ENCODE results near the gene ATP2C2.
A peak's percentile ranks its signal among the peaks of the same experiment; 100 is the strongest.
"Not testable (repeated sequence)": the region's sequence is repeated elsewhere in the genome, so short reads cannot be mapped to it uniquely, and the experiment has no call there.

Gene ATP2C2

DNA sequence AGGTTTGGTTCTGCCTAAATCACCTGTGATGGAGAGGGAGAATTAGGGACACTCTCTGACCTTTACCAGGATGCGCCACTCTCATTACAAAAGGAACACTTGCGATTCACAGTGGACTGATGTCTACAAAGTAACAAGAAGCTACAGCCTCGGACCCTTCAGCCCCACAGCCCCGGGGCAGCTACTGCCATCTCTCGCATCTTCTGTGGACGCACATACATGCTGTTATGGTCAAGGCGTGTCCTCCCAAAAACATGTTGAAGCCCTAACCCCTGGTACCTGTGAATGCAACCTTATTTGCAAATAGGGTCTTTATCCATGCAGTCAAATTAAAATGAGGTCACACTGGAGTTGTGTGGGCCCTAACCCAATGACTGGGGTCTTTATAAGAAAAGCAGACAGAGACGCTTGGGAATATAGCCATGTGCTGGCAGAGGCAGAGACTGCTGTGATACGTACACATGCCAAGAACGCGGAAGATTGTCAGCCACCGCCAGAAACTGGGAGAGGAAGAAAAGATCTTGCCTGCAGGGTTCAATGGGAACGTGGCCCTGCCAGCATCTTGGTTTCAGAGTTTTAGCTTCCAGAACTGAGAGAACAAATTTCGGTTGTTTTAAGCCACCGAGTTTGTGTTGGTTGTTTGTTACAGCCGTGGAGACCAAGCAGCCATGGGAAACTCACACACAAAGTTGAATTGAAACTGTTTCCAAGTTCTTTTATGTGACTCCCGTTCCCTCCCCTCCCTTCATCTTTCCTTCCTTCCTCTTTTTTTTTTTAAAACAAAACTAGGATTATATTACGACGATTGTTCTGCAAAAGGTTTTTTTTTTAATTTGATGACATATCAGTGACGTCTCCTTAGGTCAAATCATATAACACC is 23.1 kb downstream of the ATP2C2 start:
- peak in 42 of 56 donors; percentile 6 to 79 (median 33) for DNase-seq

- no peak for DNase-seq
Observed at GRCh38 chr16:84392031-84392360, 23.7 kb downstream of the ATP2C2 start.

DNA sequence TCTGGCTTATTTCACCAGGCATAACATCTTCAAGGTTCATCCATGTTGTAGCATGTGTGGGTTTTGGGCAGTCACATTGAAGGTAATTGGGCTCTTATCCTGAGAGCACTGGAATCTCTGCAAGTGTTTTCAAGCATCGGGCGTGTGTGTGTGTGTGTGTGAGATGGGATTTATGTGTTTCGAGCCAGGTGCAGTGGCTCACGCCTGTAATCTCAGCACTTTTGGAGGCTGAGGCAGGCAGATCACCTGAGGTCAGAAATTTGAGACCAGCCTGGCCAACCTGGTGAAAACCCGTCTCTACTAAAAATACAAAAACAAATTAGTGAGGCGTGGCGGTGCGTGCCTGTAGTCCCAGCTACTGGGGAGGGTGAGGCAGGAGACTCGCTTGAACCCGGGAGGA is 27.7 kb downstream of the ATP2C2 start:
- not testable (repeated sequence) for DNase-seq

- DNase-seq = no peak
Observed at GRCh38 chr16:84396537-84397008, 28.2 kb downstream of the ATP2C2 start.

DNA sequence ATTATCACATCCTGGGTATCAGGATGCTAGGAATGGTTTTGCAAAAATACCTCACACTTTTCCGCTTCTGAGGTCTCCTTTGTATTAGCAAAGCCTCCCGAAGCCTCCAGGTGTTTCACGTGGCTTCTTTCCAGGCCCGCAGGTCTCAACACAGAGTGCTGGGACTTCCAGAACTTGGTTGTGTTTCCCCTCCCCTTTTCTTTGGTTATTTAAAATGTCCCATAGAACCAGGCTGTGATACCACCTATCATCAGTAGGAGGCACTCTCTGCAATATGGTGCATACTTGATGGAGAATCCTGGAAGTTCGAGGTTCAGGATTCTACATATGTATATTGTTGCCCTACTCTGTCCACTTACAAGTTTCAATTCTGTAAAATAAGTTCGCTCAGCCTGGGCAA is 28.8 kb downstream of the ATP2C2 start:
- no peak for DNase-seq

- no peak for DNase-seq
Observed at GRCh38 chr16:84398701-84399100, 30.4 kb downstream of the ATP2C2 start.

DNA sequence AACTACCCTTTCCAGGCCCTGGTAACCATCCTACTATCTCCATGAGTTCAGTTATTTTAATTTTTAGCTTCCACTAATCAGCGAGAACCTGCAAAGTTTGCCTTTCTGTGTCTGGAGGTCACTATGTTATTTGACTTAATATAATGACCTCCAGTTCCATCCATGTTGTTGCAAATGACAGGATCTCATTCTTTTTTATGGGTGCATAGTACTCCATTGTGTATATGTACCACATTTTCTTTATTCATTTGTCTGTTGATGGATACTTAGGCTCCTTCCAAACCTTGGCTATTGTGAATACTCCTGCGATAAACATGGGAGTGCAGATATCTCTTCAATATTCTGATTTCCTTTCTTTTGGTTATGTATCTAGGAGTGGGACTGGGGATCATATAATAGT is 31.6 kb downstream of the ATP2C2 start:
- DNase-seq = not testable (repeated sequence)

GRCh38 chr16:84403435-84403834 is 35.1 kb downstream of the ATP2C2 start:
- DNase-seq = not testable (repeated sequence)

DNA sequence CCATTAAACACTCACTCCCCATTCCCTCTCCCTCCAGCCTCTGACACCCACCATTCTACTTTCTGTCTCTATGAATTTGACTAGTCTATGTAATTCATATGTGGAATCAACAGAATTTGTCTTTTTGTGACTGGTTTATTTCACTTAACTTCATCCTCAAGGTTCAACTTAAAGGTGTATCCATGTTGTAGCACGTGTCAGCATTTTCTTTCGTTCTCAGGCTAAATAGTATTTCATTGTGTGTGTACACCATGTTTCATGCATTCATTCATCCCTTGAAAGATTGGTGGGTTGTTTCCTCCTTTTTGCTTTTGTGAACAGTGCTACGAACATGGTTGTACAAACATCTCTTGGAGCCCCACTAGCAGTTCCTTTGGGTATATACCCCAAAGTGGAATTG is 36.0 kb downstream of the ATP2C2 start:
- no peak for DNase-seq

DNA sequence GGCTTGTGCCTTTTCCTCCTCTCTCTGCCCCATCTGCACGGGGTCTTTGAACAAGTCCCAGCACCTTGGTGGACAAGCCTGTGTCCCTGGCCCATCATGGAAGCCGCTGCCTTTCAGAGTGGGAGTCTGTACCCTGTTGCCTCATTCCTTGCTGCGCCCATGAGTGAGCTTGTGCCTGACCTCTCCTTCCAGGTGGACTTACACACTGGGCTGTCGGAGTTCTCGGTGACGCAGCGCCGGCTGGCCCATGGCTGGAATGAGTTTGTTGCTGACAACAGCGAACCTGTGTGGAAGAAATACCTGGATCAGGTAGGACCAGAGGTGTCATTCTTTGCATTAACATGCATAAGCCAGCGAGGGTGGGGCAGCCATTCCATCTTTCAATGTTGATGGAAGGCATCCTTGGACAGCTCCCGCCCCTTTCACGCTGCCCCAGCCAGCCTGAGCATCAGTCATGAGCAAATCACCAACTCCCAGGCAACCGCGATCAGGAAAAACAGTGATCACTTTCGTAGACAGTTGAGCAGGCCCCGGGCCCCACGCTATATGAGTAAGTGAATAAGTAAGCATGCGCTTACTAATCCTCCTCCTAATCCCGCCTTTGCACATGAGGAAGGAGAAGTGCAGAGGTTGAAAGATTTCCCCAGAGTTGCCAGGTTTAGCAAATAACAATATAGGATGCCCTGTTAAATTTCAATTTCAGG is 36.8 kb downstream of the ATP2C2 start:
- no peak for DNase-seq

- peak; percentile 7 to 89 (median 76) for DNase-seq
Observed at GRCh38 chr16:84406006-84406963, 37.9 kb downstream of the ATP2C2 start.

DNA sequence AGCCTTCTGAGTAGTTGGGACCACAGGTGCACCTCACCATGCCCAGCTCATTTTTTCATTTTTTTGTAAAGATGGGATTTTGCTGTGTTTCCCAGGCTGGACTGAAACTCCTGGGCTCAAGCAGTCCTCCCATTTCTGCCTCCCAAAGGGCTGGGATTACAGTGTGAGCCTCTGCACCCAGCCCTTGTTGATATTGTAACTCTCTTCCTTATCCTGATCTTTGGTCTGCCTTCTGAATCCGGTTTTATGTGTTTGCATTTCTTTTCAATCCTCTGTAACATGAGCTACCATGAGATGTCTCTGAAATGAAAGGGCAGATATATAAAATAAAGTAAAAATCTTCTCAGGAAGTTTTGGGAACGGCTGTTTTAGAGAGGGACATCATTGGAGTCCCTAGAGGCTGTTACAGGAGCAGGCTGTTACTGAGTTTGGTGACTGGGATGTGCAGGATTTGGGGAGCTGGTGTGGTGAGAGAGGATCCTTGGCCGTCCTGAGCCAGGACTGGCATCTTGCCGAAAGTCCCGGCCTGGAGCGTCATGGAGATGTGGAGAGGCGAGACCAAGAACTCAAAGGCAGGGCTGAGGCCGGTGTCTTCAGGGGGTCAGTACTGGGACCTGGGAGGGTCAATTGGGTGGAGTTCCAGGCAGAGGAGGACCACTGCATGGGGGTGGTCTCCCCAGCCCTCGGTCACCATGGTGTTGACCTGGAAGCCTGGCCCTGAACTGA is 39.4 kb downstream of the ATP2C2 start:
- DNase-seq = no peak

- DNase-seq = no peak
Observed at GRCh38 chr16:84408314-84408690, 40.0 kb downstream of the ATP2C2 start.

- DNase-seq = no peak
Observed at GRCh38 chr16:84408856-84409255, 40.5 kb downstream of the ATP2C2 start.

DNA sequence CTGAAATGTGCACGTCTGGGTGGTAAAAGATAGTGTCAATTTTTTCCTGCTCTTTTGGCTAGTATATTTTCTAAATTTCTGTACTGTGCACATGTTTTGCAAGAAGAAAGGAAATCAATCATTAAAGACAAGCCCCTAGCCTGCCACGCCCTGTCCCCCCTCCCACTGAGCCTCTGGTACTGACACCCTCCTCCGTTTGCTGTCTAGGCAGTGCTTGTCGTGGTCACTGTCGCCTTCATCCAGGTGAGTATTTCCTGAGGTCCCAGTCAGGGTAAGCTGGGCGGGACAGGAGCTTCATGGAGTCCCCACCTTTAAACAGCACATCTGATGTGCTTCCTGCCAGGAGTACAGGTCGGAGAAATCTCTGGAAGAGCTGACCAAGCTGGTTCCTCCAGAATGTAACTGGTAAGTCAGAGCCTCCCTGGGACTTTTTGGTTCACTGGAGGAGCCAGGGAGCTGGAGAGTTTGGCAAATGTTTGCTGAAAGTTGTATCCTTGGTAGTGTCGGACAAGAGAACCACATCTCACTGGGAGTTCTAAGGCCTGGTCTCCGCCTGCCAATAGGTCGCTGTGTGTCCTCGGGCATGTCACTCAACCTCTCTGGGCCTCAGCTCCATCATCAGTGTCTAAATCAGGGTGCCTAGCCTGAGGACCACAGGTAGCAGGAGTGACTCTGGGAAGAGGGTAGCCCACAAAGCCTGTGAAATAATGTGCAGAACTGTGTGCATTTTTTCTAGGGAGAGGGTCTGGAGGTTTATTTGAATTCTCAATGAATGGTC is 42.2 kb downstream of the ATP2C2 start:
- no peak for DNase-seq

DNA sequence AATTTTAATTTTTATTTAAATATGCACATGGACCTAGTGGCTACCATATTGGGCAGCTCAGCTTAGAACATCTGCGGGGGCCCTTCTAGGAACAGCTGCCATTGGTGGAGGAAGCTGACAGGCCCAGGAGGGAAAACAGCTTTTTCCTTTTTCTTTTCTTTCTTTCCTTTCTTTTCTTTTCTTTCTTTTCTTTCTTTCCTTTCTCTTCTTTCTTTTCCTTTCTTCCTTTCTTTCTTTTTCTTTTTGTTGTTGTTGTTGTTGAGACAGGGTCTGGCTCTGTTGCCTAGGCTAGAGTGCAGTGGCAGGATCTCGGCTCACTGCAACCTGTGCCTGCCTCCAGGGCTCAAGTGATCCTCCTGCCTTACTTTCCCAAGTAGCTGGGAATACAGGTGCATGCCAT is 43.4 kb downstream of the ATP2C2 start:
- no peak for DNase-seq

- DNase-seq = no peak
Observed at GRCh38 chr16:84412262-84412661, 43.9 kb downstream of the ATP2C2 start.

GRCh38 chr16:84413244-84414004 is 45.1 kb downstream of the ATP2C2 start:
- DNase-seq = no peak

DNA sequence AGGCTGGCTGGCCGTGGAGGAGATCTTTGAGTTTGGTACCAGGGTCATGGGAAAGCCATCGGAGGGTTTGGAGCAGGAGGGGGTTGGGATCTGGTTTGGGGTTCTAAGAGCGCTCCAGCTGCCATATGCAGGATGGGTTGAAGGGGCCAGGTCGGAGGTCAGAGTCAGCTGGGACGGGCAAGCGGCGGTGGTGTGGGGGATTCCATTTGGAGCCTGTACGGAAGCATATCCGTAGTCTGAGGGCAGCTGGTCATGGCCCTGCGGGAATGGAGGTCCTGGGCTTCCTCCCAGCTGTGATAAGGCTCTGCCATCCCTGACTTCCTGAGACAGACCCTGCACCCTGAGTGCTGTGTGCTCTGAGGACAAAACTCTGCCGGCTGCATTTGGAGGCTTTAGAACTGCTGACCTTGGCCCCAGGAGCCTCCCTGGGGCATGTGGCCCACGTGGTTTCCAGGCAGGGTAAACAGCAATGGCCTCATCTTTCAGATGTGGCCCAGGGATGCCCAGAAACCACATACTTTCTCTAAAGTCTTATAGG is 46.5 kb downstream of the ATP2C2 start:
- no peak for DNase-seq
